ENCODE measurements around the gene RCBTB2.

DNA sequence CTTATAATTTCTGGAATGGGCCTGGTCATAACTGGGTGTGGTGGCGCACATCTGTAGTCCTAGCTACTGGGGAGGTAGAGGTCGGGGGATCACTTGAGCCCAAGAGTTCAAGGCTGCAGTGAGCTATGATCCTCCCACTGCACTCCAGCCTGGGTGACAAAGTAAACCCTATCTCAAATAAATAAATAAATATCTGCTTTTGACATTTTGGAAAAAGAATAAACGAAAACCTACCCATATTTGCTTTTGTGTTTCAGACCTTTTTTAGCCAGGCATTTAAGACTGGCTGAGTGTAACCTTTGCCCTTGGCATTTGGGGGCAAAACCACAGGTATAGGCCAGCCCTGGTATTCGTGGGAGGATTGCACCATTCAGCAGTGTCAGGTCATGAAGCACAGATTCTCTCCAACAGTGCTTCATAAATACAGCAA, 14.8 kb upstream of the RCBTB2 start:
- TF ChIP-seq, protein P1, sequence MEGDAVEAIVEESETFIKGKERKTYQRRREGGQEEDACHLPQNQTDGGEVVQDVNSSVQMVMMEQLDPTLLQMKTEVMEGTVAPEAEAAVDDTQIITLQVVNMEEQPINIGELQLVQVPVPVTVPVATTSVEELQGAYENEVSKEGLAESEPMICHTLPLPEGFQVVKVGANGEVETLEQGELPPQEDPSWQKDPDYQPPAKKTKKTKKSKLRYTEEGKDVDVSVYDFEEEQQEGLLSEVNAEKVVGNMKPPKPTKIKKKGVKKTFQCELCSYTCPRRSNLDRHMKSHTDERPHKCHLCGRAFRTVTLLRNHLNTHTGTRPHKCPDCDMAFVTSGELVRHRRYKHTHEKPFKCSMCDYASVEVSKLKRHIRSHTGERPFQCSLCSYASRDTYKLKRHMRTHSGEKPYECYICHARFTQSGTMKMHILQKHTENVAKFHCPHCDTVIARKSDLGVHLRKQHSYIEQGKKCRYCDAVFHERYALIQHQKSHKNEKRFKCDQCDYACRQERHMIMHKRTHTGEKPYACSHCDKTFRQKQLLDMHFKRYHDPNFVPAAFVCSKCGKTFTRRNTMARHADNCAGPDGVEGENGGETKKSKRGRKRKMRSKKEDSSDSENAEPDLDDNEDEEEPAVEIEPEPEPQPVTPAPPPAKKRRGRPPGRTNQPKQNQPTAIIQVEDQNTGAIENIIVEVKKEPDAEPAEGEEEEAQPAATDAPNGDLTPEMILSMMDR (IDR thresholded peaks at IDR 0.05) = no peak
- no peak for TF ChIP-seq POLR2A (IDR thresholded peaks at IDR 0.05)
